DMS153 treated with DMSO at 0.1 percent for 48 hours (cell line): Measurements from ENCODE around the gene LIPT2.
A peak's percentile ranks its signal among the peaks of the same experiment; 100 is the strongest.

Experiments
- DNase-seq: peaks from one replicate; lab custom pipeline; 2025; ENCODE audit not compliant: unreplicated experiment; lab: John Stamatoyannopoulos, UW

Gene LIPT2

DNA sequence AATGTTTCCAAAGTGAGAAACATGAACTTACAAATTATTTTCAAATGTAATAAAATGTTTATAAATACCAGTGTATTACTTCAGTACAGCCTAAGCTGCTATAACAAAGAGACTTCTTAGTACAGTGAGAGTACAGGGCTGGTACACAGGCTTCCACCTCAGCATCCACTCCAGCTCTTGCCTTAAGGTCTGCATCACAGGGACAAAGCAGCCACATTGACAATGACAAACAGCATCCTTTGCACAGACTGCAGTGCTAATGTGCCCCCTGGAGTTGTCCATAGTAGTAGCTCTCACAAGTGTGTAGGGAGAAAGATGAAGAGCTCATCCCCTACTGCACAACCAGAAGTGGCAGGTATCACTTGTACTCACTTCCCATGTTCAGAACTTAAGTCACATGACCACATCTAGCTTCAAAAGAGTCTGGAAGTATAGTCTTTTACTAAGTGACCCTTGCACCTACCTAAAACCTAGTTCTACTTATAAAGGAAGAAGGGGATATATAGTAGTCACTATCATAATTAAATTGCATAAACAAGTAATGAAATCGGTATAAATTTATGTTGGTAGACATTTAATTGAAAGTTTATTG lies 10.7 kb upstream of the LIPT2 start:
- no peak for DNase-seq

DNA sequence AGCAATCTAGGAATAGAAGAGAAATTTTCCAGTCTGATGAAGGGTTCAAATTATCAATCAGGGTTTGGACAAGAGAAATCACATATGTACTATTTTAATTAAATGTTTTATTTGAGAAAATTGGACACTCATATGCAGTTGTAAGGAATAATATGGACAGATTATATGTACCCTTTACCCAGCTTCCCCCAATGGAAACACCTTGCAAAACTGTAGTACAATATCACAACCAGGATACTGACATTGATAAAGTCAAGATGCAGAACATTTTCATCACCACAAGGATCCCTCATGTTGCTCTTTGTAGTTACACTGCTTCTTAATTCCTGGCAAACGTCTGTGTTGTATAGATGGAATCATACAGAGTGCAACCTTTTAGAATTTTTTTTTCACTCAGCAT lies 1.4 kb upstream of the LIPT2 start:
- no peak for DNase-seq

DNA sequence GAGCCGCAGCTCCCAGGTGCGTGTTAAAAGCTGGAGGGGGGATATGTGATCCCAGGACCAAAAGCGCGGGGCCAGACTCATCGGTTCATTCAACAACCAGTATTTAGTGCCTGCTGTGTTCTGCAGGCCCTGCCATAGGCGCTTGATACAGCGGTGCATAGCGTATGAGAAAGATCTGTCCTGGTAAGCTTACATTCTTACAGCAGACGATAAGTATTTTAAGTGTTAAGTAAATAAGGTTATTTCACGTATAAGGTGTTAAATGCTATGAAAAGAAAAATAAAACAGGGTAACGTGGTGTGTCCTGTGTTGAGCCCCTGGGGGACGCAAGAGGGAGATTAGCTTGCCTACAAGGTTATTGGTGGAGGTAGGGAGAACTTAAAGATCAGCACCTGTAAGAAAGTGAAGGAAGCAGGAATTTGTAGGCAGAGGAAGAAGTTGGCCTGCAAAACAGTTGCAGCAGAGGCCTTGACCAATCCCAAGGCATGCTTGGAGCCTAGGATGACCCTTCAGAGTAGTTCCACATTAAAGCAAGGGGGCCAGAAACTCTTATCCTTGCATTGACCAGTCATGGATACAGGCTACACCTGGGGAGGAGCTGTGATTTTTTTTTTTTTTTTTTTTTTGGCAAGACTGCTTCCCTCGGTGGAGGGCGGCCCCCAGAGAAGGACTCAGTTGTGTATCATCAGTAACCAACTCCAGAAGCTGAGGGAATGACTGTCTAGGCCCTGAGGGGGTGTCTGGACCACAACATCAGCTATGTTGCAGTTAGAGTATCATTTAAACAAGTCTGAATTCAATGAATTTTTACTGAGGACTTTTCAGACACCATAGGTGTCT lies 487 bp upstream of the LIPT2 start:
- DNase-seq = peak; percentile 34

DNA sequence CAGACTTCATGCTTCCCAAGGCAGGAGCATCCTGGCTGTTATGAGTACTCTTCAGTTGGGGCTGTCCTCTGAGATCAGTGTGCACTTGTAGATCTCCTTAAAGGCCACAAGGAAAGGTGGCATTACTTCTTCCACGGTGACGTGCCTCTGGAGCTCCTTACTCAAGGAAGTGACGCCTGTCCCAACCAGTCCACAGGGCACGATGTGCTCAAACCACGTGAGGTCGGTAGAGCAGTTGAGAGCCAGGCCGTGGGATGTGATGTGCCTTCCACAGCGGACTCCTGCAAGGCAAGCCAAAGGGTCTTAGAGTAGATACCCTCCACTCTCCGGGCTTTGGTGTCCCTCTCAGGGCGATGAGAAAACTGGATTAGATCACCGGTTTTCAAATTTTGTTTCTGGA lies 1.4 kb downstream of the LIPT2 start:
- no peak for DNase-seq

DNA sequence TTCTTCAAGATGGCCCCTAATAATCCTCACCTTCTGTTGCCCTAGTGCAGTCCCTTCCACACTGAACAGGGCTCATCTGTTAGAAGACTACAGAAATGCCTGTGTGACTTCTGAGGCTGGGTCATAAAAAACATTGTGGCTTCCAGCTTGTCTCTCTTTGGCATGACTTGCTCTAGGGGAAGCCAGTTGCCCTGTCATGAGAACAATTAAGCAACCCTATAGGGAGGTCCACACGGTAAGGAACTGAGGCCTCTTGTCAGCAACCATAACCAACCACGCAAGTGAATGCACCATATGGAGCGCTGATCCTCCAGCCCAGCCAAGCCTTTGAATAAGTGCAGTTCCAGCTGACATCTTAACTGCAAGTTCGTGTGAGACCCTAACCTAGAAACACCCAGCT lies 2.6 kb downstream of the LIPT2 start:
- DNase-seq = no peak

DNA sequence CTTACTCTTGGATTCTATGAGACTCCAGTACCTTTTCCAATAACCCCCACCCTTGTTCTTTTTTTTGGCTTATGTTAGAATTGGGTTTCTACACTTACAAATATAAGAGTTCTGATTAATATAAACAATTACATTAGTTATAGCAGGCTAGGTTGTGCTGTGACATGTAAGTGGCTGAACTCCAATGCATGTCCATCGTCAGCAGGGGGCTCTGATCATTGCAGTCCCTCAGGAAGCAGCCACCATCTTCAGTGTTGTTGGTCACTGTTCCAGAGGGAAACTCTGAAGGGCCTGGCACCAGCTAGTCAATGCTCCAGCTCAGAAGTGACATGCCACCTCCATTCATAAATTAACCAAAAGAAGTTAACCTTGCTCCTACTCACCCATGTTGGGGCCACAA lies 5.6 kb downstream of the LIPT2 start:
- DNase-seq = no peak

DNA sequence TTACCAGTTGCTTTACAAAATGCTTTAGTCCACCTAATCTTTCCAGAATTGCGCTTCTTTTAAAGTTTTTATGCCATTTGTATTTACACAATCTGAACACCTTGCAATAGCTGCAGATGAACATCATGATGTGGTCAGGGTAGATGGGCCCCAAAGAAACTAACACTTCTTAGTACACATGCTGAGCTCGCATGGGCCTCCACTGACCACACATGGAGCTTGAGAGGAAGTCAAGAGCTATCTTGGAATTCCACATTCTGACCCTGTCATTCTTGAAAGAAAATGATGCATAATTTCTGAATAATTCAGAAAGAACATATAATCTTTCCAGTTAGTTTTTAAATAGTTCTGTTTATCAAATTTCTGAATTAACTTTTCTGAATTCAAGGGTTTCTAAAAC lies 7.7 kb downstream of the LIPT2 start:
- DNase-seq = no peak

DNA sequence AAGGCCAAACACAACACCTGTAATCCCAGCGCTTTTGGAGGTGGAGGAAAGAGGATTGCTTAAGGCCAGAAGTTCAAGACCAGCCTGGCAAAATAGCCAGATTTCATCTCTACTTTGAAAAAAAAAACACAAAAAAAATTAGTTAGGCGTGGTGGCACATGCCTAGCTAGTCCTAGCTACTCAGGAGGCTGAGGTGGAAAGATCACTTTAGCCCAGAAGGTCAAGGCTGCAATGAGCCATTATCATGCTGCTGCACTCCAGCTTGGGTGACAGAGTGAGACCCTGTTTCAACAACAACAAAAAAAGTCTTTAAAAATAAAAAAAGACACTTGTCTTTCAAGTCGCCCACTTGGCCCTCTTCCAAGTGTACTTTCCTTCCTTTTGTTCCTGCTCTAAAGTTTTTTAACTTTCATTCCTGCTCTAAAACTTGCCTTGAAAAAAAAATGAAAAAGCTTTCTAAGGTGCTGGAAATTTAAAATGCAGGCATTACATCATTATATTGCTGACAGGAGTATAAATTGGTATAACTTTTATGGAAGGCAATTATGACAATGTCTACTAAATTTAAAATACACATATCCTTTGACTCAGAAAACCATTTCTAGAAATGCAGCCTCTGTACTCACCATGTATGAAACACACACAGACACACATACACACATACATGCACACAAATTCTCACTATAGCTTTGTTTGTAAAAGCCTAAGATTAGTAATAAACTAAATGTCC lies 12.7 kb downstream of the LIPT2 start:
- no peak for DNase-seq

DNA sequence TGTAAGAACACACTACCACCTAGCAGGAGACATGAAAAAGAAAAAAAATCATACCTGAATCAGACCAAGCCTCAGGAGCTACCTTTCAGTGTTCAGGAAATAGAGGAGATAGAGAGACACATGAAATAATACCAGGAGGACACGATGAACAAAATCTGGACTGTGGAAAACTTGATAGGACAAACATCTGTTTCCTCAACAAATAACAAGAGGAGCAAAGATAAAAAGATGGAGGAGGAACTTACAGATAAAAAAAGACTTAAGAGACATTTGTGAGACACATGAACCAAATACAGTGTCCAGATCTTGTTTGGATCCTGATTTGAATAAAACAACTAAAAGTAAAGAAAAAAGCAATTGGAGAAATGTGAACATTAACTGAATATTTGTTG lies 13.8 kb downstream of the LIPT2 start:
- no peak for DNase-seq

DNA sequence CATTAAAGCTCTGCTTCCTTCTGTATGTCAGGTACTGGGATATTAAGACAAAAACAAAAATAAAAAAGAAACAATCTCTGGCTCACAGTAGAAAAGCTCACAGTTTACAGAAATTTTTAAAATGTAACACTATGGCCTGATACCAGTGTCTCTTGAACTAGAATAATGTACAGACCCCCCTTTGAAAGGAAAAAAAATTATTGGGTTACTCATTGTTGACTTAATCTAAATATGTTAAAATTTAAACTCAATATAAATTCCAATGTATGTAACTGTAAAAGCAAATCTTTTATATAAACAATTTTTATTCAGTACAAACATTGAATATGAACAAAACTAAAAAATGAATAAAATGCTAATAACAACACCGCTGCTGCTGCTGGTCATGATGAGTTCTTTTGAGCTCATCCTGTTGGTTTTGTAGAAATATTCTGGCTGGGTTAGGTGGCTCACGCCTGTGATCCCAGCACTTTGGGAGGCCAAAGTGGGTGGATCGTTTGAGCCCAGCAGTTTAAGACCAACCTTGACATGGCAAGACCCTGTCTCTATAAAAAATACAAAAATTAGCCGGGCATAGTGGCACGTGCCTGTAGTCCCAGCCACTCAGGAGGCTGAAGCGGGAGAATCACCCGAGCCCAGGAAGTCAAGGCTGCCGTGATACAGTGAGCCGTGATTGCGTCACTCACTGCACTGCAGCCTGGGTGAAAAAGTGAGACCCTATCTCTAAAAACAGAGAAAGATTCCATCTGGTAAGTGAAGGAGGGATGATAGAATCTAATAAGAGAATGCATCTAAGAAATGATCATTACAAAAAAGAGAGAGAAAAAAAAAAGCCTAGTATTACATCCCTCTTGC lies 14.4 kb downstream of the LIPT2 start:
- DNase-seq = no peak

DNA sequence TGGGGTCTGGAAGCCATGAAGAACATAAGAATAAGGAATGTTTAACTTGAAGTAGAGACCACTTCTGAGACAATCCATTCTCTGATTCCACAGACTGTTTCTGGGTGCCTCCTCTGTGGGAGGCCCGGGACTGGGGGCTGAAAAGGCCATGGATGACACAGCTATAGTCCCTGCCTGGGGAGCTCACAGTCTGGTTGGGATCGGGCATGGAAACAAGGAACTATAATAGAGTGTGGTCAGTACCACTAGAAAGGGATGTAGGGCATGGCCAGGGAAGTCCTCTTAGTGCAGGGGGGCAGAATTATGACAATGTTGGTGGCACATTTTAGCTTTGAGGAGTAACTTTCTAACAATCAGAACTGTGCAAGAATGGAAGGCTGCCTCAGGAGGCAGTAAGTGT lies 17.0 kb downstream of the LIPT2 start:
- no peak for DNase-seq

DNA sequence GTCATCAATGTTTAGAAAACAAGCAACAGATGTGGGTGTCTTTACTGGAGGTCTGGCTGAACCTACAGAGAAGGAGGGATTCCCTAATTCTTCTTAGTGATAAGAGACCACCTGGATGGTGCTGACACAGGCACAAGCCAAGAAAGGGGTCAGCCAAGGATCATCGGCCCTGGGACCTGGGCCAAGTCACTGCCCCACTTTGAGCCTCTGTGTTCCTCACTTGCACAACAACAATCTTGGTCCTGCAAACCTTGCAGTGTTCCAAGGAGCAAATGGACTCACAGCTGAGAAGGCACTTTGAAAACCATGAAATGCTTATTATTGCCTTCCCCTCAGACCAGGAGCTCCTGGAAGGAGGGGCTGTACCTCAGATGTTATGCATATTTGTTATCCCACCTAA lies 19.2 kb downstream of the LIPT2 start:
- no peak for DNase-seq

DNA sequence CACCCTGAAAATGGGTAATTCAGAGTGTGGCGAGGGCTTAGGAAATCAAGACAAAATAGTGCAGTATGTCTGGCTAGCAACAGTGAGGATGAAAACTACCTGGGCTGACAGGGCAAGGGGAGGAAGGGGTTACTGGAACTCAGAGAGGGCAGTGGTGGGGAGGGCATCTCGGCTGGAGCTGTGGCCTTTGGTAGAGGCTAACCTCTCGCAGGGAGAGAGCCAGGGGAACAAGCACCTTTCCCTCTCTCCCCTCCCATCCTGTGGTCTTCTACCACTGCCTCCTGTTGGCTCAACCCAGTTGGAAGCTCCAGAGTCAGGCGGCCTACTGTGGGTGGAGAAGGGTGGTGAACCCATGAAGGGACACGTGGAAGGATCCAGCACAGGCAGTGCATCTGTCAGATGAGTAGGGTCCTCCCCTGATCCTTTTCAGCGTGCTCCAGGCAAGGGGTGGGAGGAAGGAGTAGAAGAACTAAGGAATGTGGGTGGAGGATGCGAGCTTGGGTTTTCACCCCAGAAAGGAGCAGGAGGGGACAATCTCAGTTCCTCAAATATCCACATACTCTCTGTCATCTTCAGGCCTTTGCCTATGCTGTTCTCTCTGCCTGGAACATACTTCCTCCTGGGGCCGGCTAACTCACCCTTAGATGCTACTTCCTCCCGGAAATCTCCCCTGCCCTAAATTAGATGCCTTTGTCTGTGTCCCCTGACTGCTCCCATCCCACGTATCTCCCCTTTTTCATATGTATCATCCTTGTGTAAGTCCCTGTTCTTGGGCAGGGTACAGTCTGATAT lies 19.9 kb downstream of the LIPT2 start:
- DNase-seq = no peak

DNA sequence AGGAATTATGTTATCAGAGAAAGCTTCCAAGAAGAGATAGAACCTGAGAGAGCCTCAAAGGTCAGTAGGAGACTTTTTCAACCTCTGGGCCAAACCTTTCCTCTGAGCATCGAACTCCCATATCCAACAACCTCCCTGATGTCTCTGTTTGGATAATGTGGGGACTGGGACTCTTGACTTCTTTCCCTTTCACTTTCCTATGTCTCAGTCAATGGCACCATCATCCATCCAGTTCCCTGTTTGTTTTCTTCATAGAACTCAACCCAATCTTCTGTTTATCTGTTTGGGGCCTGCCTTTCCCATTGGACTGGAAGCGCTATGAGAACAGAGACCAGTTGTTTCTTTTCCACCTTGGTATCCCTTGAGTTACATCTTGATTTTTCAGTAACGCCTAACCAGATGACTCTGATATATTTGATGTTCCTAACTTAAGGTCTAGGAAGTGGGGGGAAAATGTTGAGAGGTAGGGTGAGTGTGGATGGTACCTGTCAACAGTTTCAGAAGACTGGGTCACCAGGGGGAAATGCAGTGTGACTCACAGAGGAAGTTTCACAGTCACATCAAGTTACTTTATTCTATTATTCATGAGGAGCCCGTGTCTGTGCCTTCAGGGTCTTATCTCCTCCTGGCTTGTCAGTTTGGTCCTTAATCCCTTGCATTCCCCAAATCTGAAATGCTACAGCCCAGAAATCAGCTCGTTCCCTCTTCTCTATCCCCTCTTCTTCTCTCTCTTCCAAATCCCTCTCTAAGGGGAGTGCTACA lies 21.7 kb downstream of the LIPT2 start:
- no peak for DNase-seq

DNA sequence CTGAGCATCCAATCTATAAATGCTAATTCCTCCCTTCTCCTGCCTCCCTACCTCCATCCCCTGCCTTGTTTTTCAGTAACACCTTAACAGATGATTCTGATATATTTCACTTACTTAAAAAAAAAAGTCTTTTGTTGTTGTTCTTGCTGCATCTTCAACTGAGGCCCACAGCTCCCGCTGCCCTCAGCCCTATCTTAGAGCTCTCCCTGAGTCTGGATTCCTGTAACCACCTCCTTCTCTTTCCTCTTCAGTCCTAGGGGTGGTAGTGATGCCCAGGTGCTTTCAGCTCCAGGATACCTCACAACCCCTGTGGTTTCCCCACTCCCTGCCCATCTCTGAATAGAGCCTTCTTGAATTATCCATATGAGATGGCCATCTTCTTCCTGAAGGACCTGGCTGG lies 22.5 kb downstream of the LIPT2 start:
- DNase-seq = no peak

DNA sequence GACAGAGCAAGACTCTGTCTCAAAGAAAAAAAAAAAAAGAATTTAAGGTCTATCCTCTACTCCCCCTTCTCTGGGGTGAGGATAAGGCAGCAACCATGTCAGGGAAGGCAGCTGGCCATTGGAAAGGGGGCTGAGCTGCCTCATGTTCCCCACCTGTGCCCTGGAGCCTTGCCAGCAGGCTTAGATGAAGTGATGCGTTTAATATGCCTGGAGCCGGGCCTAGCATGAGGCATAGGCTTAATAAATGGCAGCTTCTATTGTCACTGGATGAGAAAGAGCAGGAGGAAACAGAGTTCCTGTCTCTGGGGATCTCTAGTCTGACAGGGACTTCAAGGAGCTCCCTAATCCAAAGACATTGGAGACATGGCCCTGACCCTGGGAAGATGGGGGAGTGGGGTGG lies 23.0 kb downstream of the LIPT2 start:
- DNase-seq = no peak

DNA sequence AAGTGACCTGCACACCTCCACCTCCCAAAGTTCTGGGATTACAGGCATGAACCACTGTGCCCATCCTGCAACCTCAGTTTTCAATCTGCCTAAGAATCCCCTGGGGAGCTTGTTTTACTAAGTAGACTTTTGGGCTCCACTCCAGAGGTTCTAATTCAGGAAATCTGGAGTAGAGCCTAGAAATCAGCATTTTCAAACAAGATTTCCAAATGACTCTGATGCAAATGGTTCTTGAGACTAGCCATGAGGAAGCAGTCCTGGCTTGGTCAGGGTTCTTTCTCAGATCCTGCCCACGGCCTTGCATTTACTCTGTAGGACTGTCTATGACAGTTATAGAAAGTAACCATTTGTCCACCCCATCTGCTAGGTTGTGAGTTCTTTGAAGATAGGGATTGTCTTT lies 24.6 kb downstream of the LIPT2 start:
- DNase-seq = no peak

DNA sequence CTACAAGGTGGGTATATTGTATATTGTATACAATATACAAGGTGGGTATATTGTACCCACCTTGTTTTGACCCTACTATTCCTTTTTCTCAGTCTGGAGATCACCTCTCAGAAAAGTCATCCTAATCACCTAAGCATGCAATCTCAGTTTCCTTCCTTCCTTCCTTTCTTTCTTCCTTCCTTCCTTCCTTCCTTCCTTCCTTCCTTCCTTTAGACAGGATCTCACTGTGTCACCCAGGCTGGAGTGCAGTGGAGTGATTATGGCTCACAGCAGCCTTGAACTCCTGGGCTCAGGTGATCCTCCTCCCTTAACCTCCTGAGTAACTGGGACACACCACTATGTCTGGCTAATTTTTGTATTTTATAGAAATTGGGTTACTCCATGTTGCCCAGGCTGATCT lies 25.0 kb downstream of the LIPT2 start:
- DNase-seq = no peak

DNA sequence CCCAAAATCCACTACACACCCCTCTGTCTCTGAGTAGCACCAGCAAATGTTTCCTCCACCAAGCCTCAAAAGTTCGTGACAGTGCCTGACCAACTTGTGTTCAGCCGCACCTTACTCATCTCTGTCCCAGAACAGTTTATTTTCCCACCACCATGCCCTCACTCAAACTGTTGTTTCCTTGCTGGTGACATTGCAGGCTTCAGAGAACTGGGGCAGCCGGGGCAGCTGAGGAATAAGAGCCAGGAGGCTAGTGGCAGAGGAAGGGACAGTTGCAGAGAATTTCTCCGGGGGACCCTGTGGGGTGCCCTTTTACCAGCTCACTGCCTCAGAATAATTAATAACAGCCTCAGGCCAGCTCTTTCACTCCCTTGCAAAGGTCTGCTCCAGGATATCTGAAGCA lies 25.5 kb downstream of the LIPT2 start:
- no peak for DNase-seq
